BE2C (cell line): ENCODE data around the gene RPP21. TPM values are rescaled to one million over a fixed set of nuclear protein-coding genes. Genes with fewer than 3 reads are reported as not detected.

ENCODE experiments used
- DNase-seq: peaks from one replicate; pipeline ENCODE4 v3.0.0-alpha.2; 2020
- H3K27me3 ChIP-seq: fragments of 250-450 bp; sonication (Bioruptor Pico); 2 replicates; pipeline ENCODE4 v1.5.1; 2020; ENCODE audit warnings: mild to moderate bottlenecking
- H3K36me3 ChIP-seq: fragments of 250-450 bp; sonication (Bioruptor Pico); 2 replicates; pipeline ENCODE4 v1.5.1; 2020; ENCODE audit warnings: mild to moderate bottlenecking
- H3K4me1 ChIP-seq: fragments of 250-450 bp; sonication (Bioruptor Pico); 2 replicates; pipeline ENCODE4 v1.5.1; 2020
- H3K4me3 ChIP-seq: 2 replicates; pipeline ENCODE4 v1.5.1; 2011; ENCODE audit warnings: low read depth, low read length
- H3K9me3 ChIP-seq: fragments of 250-450 bp; sonication (Bioruptor Pico); 2 replicates; pipeline ENCODE4 v1.5.1; 2020
- polyA plus RNA-seq: library from polyadenylated mRNA; unstranded; fragments of >200 nt; gene quantifications from one replicate; pipeline ENCODE4 v1.2.1, GENCODE V29; 2012; ENCODE audit warnings: low read depth, missing spikeins; ENCODE audit not compliant: insufficient read length, insufficient read depth
- TF ChIP-seq, protein P1 (sequence below): IDR thresholded peaks from 2 replicates; pipeline ENCODE4 v1.5.1; 2012; ENCODE audit warnings: mild to moderate bottlenecking, low read depth, low read length

Gene RPP21
- polyA plus RNA-seq: 121 TPM

DNA sequence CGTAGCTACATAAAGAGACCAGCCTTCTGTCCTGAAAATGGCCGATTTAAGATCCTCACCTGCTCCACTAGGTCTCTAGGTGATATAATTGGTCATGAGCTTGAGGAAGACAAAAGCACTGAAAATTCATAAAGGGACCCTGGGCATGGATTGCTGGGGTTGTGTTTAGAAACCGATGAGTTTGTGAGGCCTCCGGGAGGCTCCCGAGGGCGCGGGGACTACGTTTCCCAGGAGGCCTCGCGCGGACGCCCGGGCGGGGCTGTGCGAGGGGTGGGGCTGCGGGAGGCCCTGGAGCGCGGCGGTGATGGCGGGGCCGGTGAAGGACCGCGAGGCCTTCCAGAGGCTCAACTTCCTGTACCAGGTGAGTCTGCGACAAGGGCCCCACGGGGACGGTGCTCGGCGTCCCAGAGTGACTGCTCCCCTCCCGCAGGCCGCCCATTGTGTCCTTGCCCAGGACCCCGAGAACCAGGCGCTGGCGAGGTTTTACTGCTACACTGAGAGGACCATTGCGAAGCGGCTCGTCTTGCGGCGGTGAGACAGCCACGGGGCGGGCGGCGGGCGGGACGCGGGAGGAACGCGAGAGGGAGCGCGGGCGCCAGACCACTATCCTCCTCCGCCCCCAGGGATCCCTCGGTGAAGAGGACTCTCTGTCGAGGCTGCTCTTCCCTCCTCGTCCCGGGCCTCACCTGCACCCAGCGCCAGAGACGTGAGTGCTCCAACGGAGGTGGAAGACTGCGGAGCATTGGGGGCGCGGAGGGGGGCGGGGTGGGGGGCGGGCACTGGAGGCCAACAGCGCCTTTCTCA, at the start of gene RPP21:
TSS of gene RPP21 (plus strand) at position 289 of the 804 bp plus-strand sequence. CDS start at position 305, 16 bp downstream.
- TF ChIP-seq, protein P1, sequence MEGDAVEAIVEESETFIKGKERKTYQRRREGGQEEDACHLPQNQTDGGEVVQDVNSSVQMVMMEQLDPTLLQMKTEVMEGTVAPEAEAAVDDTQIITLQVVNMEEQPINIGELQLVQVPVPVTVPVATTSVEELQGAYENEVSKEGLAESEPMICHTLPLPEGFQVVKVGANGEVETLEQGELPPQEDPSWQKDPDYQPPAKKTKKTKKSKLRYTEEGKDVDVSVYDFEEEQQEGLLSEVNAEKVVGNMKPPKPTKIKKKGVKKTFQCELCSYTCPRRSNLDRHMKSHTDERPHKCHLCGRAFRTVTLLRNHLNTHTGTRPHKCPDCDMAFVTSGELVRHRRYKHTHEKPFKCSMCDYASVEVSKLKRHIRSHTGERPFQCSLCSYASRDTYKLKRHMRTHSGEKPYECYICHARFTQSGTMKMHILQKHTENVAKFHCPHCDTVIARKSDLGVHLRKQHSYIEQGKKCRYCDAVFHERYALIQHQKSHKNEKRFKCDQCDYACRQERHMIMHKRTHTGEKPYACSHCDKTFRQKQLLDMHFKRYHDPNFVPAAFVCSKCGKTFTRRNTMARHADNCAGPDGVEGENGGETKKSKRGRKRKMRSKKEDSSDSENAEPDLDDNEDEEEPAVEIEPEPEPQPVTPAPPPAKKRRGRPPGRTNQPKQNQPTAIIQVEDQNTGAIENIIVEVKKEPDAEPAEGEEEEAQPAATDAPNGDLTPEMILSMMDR: no peak
- no peaks in the 10 kb centered on the region for H3K4me1 ChIP-seq
- no peaks in the 10 kb centered on the region for H3K9me3 ChIP-seq
- peaks cover 15% of the 10 kb centered on the region for H3K36me3 ChIP-seq
- H3K4me3 ChIP-seq: peak within 1 kb of the TSS; percentile 82
- DNase-seq: peak; percentile 90
- no peaks in the 10 kb centered on the region for H3K27me3 ChIP-seq

GRCh38 chr6:30295837-30296236, 49.1 kb upstream of the RPP21 start:
- TF ChIP-seq, protein P1: no peak
- H3K27me3 ChIP-seq: no peaks in the 10 kb centered on the region

DNA sequence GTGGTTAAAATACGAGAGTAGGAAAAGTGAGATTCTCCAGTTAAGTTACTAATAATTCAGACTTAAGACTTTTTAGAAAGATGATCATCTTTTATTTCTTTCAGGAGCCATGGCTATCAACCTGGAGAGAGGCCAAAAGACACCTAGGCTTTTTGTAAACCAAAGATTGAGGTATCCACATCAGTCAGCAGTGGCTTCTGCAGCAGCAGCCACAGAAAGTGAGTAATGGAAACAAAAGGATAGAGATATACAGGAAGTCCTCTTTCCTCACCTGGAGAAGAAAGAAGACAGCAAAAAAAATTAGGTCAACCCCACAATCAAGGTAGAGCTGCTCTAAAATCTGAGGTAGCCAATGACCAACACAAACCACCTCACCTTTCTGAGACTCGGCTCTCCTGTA, 41.0 kb upstream of the RPP21 start:
- no peaks in the 10 kb centered on the region for H3K27me3 ChIP-seq
- peaks cover 65% of the 10 kb centered on the region for H3K36me3 ChIP-seq
- peaks cover 3% of the 10 kb centered on the region; the same call in 1 of the 2 replicates for H3K9me3 ChIP-seq
- H3K4me1 ChIP-seq: no peaks in the 10 kb centered on the region
- TF ChIP-seq, protein P1: no peak
- DNase-seq: no peak
- H3K4me3 ChIP-seq: no peak overlapping the region

More at GRCh38 chr6:30295837-30296236, 49.1 kb upstream of the RPP21 start:
- Histone ChIP-seq H3K4me3 (no peak overlapping the region), H3K36me3 (peaks cover 50% of the 10 kb centered on the region), H3K9me3 (0 out of 2 replicates have a peak, but pooled peaks cover 3% of the 10 kb centered on the region), H3K4me1 (no peaks in the 10 kb centered on the region)
- DNase-seq: no peak

DNA sequence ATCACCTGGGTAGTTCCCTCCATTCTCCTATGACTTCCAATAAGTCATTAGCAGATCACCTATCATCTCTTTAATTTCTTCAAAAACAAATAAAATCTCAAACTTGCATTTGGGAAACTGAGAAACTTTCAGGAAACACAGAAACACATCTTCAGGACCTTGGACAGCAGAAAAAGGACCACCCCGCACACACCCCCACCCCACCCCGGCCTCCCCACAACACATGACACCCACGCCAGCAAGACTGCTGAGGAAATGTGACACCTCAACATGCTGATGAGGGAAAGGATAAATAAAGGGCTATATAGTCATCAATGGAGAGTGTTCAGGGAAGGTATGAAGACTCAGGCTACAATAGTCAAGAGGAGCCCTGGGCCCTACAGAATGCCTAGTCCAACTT, 33.9 kb upstream of the RPP21 start:
- no peaks in the 10 kb centered on the region for H3K9me3 ChIP-seq

GRCh38 chr6:30311671-30312070, 33.3 kb upstream of the RPP21 start:
- Histone ChIP-seq H3K9me3 (no peaks in the 10 kb centered on the region), H3K4me3 (no peak overlapping the region), H3K4me1 (no peaks in the 10 kb centered on the region), H3K36me3 (peaks cover 72% of the 10 kb centered on the region), H3K27me3 (no peaks in the 10 kb centered on the region)
- no peak for DNase-seq
- TF ChIP-seq, protein P1: no peak

More for the DNA sequence above, 33.9 kb upstream of the RPP21 start:
- H3K27me3 ChIP-seq: no peaks in the 10 kb centered on the region
- peaks cover 70% of the 10 kb centered on the region for H3K36me3 ChIP-seq
- DNase-seq: no peak
- TF ChIP-seq, protein P1: no peak
- H3K4me3 ChIP-seq: no peak overlapping the region
- no peaks in the 10 kb centered on the region for H3K4me1 ChIP-seq

DNA sequence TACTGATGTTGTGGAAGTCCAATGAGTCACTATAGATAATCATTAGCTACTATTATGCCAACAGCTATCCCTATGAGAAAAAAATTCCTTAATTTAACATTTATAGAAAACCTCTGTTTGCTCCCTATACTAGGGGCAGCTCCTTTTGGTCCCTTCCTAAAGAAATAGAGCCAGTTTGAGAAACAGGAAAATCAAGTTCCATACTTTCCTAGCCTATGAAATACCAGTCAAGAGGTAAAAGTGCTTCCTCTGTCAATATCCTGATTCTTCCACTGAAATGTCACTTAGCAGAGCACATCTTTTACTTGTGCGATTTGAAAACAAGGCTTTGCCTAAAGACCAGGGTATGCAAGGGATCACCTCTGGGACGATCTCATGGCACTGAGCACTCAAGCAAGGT, 32.7 kb upstream of the RPP21 start:
- H3K9me3 ChIP-seq: no peaks in the 10 kb centered on the region
- H3K27me3 ChIP-seq: no peaks in the 10 kb centered on the region
- H3K4me3 ChIP-seq: no peak overlapping the region
- no peak for DNase-seq
- peaks cover 70% of the 10 kb centered on the region for H3K36me3 ChIP-seq
- TF ChIP-seq, protein P1: no peak
- peaks cover 1% of the 10 kb centered on the region; the same call in 1 of the 2 replicates for H3K4me1 ChIP-seq
